HG03432 (cell line): ENCODE measurements around the gene EPB41L2.

ENCODE experiments used
- ATAC-seq: cut with Tn5 transposase; IDR thresholded peaks from one replicate; pipeline ENCODE4 v1.9.1; 2021; ENCODE audit warnings: mild to moderate bottlenecking, moderate library complexity; ENCODE audit not compliant: unreplicated experiment

The EPB41L2 gene

GRCh38 chr6:131062241-131063027 lies 611 bp downstream of the EPB41L2 start:
- ATAC-seq: peak; percentile 26

GRCh38 chr6:131061751-131062119 lies 1.3 kb downstream of the EPB41L2 start:
- ATAC-seq: no peak

- no peak for ATAC-seq
Observed at GRCh38 chr6:131061041-131061750, 1.8 kb downstream of the EPB41L2 start.

- no peak for ATAC-seq
Observed at GRCh38 chr6:131060311-131060710, 2.7 kb downstream of the EPB41L2 start.

- ATAC-seq: no peak
Observed at GRCh38 chr6:131059486-131059885, 3.6 kb downstream of the EPB41L2 start.

GRCh38 chr6:131058236-131058635 lies 4.8 kb downstream of the EPB41L2 start:
- no peak for ATAC-seq

- no peak for ATAC-seq
Observed at GRCh38 chr6:131054392-131055250, 8.4 kb downstream of the EPB41L2 start.

- no peak for ATAC-seq
Observed at GRCh38 chr6:131053546-131054240, 9.4 kb downstream of the EPB41L2 start.

- no peak for ATAC-seq
Observed at GRCh38 chr6:131052181-131052580, 10.9 kb downstream of the EPB41L2 start.

- ATAC-seq: no peak
Observed at GRCh38 chr6:131051341-131051740, 11.7 kb downstream of the EPB41L2 start.

GRCh38 chr6:131049608-131050007 lies 13.4 kb downstream of the EPB41L2 start:
- ATAC-seq: no peak

- ATAC-seq: no peak
Observed at GRCh38 chr6:131048933-131049515, 14.0 kb downstream of the EPB41L2 start.

- no peak for ATAC-seq
Observed at GRCh38 chr6:131048459-131048858, 14.6 kb downstream of the EPB41L2 start.

- ATAC-seq: no peak
Observed at GRCh38 chr6:131045139-131045538, 17.9 kb downstream of the EPB41L2 start.

GRCh38 chr6:131043902-131044447 lies 19.1 kb downstream of the EPB41L2 start:
- ATAC-seq: no peak

- no peak for ATAC-seq
Observed at GRCh38 chr6:131042664-131043063, 20.4 kb downstream of the EPB41L2 start.

- ATAC-seq: no peak
Observed at GRCh38 chr6:131041814-131042213, 21.2 kb downstream of the EPB41L2 start.

- ATAC-seq: no peak
Observed at GRCh38 chr6:131040866-131041265, 22.2 kb downstream of the EPB41L2 start.

- ATAC-seq: no peak
Observed at GRCh38 chr6:131039345-131039680, 23.7 kb downstream of the EPB41L2 start.

- no peak for ATAC-seq
Observed at GRCh38 chr6:131038597-131039344, 24.3 kb downstream of the EPB41L2 start.
